HepG2 (cell line): ENCODE data around the gene MIF4GD.
"Not testable (repeated sequence)": the region's sequence is repeated elsewhere in the genome, so short reads cannot be mapped to it uniquely, and the experiment has no call there.

Source experiments
- EP300 ChIP-seq, 3 experiments: sonication (generic) in 1 of 3; formaldehyde crosslinking in 1 of 3; IDR thresholded peaks; 2 replicates each; pipeline versions ENCODE4 v1.5.1 to v1.6.1; 2011 to 2020; ENCODE audit warnings: low read depth in 2 of 3, low read length in 2 of 3, borderline replicate concordance in 1 of 3, improper control_type of control experiment in 1 of 3, mild to moderate bottlenecking in 1 of 3, missing genetic modification reagents in 1 of 3, moderate library complexity in 1 of 3
- EZH2 ChIP-seq: conservative IDR thresholded peaks from 2 replicates; pipeline ENCODE4 v1.6.1; 2012; ENCODE audit warnings: mild to moderate bottlenecking, low read depth, low read length, moderate library complexity
- GTF2F1 ChIP-seq: fragments of 150-350 bp; IDR thresholded peaks from 2 replicates; pipeline ENCODE4 v1.6.1; 2014; ENCODE audit warnings: low read length
- RBFOX2 ChIP-seq: fragments of 200-400 bp; formaldehyde crosslinking; IDR thresholded peaks from 2 replicates; pipeline ENCODE4 v1.6.1; 2017; ENCODE audit warnings: low read depth, mild to moderate bottlenecking, low read length
- ZNF225 ChIP-seq: sonication (generic); formaldehyde crosslinking; IDR thresholded peaks from 2 replicates; pipeline ENCODE4 v1.4.0; 2020; ENCODE audit warnings: mild to moderate bottlenecking, missing genetic modification reagents
- ZNF788 ChIP-seq: sonication (generic); formaldehyde crosslinking; IDR thresholded peaks from 2 replicates; pipeline ENCODE4 v1.5.0; 2020; ENCODE audit warnings: mild to moderate bottlenecking, missing genetic modification reagents, borderline replicate concordance
- TF ChIP-seq, protein P1 (sequence below): sonication (generic); formaldehyde crosslinking; IDR thresholded peaks from 2 replicates; pipeline ENCODE4 v1.5.0; 2020; ENCODE audit warnings: mild to moderate bottlenecking, missing genetic modification reagents, moderate library complexity

DNA sequence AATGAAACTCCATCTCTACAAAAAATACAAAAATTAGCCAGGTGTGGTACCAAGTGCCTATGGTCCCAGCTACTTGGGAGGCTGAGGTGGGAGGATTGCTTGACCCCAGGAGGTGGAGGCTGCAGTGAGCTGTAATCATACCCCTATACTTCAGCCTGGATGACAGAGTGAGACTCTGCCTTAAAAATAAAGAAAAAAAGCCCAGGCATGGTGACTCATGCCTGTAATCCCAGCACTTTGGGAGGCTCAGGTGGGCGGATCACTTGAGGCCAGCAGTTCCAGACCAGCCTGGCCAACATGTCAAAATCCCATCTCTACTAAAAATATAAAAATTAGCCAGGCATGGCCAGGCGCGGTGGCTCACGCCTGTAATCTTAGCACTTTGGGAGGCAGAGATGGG, 9.2 kb upstream of the MIF4GD start:
- TF ChIP-seq EP300 (IDR thresholded peaks at IDR 0.05; ENCODE audit: low read depth in 2 of 2, low read length in 2 of 2); EP300 (CRISPR knock-in tag; IDR thresholded peaks at IDR 0.05; ENCODE audit: borderline replicate concordance); EZH2; ZNF788 (CRISPR knock-in tag); GTF2F1; ZNF225; RBFOX2: not testable (repeated sequence)
- TF ChIP-seq, protein P1, sequence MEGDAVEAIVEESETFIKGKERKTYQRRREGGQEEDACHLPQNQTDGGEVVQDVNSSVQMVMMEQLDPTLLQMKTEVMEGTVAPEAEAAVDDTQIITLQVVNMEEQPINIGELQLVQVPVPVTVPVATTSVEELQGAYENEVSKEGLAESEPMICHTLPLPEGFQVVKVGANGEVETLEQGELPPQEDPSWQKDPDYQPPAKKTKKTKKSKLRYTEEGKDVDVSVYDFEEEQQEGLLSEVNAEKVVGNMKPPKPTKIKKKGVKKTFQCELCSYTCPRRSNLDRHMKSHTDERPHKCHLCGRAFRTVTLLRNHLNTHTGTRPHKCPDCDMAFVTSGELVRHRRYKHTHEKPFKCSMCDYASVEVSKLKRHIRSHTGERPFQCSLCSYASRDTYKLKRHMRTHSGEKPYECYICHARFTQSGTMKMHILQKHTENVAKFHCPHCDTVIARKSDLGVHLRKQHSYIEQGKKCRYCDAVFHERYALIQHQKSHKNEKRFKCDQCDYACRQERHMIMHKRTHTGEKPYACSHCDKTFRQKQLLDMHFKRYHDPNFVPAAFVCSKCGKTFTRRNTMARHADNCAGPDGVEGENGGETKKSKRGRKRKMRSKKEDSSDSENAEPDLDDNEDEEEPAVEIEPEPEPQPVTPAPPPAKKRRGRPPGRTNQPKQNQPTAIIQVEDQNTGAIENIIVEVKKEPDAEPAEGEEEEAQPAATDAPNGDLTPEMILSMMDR (CRISPR knock-in tag), result not testable (repeated sequence)
